HG03064 (cell line): ENCODE results near the gene REXO4.

ENCODE experiments used
- ATAC-seq: cut with Tn5 transposase; IDR thresholded peaks from one replicate; pipeline ENCODE4 v1.9.1; 2021; ENCODE audit warnings: low read depth; ENCODE audit not compliant: unreplicated experiment

Gene REXO4

DNA sequence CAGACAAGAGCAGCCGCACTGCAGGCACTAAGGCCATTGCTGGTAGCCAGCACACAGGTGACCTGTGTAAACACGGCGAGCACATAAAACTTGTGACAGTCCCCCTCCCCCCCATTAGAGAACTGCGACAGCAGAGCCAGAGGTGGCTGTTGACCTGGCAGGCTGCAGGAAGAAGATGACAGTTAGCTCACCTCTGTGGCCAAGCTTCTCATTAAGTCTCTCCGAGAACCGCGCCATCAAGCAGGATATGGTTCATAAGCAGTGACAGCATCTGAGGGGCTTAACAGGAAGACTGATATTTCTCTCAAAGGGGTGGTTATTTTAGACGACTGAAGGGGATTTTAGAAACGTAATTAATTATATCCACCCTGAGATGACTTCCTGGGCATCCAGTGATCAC is 47.1 kb downstream of the REXO4 start:
- ATAC-seq = no peak

DNA sequence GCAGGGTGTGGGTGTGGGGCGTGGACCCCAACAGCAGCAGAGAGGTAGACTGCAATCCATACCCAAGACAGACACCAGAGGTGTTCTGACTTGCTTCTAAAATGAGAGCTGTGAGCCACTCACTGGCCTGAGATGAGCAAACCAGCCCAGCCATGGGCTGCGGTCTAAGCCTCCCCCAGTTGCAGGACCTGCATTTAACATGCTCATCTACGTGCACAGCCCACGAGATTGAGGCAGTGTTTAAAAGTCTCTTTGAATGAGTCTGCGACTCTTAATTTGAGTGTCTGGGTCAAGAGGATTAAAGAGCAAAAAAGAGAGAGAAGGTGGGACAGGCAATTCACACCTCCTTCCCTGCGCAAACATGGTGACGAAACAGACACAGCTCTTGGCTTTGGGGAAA is 47.9 kb downstream of the REXO4 start:
- no peak for ATAC-seq

DNA sequence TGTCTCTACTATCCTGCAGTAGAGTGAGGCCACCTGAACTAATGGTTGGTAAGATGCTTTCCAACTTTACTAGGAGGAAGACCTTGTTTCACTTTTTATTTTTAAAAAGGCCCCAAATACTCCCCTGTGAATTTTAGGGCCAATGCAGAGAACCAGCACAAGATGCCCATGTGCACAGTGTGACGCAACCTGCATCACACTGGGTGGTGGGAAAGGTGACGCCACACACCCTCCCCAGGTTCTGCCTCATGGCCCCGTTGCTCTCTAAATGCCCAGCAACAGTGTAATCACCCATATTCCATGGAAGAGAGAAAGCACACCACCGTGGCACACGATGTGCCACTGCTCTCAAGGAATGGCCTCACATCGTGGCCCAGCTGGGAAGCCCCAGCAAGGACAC is 48.4 kb downstream of the REXO4 start:
- no peak for ATAC-seq

DNA sequence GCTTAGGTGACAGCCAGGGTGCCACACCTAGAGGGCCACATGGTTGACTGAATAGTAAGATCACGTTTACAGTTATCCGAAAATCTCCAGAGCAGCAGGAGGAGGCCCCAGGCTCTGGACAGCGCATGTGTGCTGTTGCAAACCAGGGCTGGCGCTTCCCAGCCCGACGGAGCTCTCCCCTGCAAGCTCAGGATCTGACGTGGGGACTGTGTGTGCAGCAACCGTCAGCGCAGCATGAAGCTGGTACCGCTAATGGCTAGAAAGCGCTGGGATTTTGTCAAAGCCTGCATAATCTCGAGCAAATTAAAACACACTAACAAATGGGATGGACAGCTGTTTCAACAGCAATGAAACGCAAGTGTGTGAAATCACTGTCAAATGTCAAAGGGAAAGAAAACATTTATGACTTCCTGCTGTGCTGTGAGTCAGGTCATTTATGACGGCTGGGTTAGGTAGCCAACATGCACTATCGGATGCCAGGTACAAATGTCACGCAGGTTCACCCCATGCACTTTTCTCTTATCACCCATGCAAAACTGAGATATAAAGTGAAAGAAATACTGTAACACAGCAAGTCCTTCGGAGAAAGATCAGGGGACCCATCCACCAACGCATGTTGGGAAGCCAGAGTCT is 49.4 kb downstream of the REXO4 start:
- no peak for ATAC-seq

DNA sequence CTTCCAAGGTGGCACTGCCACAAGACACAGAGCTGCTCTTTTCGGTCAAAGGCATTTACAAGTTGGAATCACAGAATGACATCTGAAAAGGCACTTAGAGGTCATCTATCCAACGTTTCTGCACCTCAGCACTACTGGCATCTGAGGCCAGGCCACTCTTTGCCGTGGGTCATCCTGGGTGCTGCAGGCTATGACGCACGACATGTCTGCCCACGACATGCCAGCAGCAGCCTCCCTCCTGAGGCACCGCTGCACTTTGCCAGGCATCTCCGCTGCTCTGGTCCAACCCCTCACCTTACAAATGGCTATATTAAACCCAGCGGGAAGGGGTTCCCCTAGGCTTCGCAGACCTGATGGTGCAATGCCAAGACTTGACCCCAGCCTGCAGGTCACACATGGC is 50.0 kb downstream of the REXO4 start:
- no peak for ATAC-seq

DNA sequence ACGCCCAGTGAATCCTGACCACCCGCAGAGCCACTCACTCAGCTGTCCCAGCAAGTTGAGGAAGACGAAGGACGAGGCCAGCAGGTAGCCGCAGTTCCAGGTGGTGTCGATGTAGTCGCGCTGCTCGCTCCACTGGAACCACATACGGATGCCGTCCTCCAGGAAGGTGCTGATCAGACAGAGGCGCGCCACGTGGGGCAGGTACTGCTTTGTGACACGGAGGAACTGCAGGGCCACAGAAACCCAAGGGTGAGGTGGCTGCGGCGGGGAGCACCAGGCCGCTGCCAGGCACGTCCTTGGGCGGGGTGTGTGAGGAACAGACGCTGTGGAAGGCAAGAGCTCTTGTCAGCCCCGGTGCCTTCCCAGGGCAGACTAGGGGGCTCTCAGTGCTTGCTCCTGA is 50.6 kb downstream of the REXO4 start:
- ATAC-seq = no peak

DNA sequence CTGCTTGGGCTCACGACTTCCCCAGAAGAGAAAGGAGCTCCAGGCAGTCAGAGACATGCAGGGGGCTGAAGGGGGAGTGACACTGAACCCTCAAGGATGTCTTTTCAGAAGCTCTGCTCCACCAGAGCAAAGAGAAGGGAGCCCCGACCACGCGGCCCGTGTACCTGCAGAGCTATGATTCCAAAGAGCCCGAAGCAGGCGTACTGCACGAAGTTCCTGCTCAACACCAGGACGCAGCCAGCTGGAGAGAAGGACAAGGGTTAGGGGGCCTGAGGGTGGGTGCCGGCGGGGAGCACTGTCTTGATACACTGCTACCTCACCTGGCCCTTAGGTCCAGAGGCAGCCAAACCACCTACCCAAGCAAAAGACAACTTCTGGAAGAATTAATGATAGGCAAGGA is 51.4 kb downstream of the REXO4 start:
- no peak for ATAC-seq

DNA sequence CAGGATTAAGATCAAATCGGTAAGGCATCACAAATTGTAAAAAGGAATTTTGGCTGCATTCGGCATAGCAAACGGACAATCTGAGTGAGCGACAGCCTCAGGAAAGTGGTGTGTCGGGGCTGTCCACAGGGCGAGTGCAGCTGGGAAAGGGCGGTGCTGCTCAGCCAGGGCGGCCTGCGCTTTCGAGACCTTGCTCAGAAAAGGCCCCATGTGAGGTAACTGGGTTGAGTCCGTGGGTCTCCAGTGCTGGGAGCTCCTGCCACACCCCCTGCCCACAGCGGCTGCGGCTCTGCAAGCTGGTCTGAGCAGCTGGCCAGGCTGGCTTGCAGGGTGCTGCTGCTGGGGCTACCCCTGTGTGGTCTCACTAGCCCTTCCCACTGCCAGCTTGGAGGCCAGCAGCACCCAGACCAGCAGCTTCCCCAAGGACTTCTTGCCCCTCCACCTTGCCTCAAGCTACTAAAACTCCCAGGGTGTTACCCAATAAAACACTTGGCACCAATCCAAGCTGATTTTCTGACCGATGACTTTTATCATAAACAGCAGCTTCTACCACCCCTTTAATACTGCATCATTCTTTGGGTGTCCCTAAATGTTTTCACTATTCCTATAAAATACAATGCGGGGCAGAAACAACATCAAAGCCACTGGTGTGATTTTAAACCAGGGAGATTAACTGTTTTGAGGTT is 55.3 kb downstream of the REXO4 start:
- ATAC-seq = no peak

DNA sequence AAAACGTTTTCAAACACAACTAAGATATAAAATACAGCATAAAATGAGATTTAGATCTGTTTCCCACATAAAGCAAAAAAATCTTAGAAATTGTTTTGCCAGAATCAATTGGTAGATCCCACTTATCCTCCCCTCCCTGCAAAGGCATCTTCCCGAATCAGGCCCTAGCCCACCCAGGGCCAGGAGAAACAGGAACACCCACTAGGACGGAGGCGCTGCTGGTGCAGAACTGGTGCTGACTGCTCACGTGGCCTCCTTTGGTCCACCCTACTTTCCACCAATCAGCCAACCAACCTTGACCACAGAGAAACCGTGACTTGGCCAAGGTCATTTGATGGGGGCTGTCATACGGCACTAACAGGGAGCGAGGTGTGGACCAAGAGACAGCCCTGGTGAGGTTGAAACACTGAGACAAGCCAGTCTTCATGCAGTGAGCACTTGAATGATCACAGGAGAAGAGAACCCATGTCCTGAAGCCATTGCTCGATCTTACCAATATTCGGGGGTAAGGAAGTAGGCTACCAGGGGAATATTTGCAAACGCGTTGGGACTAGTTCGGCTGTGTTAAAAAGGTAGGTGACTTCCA is 56.2 kb downstream of the REXO4 start:
- no peak for ATAC-seq

DNA sequence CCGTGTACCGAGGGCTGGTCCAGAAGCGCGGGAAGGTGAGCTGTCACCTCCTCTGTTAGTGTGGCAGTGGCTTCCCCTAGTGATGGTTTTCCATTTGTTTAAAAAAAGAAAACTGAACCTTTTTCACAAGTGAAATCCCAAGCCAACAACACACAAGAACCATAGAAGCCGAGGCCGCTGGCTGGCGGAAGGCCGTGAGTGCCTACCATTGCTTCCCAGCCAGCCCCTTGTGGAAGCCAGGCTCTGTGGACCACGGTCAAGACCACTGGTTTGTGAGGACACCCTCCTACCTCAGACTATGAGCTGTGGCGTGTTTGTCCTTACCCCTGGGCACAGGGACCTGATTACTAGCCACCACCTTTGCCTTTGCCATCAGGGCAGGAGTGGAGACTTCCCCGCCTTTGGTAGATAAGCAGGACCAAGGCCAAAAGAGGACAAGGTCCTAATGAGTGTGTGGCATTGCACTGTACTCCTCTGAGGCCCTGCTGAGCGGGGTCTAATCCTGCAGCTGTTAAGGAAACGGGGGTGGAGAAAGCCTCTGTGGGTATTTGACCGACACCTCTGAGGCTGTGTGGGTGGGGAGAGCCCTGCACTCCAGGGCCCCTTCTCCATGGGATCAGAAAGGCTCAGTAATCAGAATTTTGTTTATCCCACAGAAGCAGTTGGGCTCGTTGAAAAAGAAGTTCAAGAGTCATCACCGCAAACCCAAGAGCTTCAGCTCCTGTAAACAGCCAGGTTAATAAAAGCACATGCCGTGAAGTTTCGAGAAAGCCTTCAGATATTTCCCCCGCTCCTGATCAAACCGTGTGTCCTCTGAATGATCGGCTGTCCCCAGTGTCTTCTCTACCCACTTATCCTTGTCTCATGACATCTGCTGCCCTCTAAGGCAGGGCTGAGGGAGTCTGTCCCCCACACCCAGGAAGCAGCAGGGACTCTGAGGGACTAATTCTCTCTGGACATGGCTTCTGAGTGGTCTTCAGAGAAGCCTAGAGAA is 57.1 kb downstream of the REXO4 start:
- no peak for ATAC-seq

DNA sequence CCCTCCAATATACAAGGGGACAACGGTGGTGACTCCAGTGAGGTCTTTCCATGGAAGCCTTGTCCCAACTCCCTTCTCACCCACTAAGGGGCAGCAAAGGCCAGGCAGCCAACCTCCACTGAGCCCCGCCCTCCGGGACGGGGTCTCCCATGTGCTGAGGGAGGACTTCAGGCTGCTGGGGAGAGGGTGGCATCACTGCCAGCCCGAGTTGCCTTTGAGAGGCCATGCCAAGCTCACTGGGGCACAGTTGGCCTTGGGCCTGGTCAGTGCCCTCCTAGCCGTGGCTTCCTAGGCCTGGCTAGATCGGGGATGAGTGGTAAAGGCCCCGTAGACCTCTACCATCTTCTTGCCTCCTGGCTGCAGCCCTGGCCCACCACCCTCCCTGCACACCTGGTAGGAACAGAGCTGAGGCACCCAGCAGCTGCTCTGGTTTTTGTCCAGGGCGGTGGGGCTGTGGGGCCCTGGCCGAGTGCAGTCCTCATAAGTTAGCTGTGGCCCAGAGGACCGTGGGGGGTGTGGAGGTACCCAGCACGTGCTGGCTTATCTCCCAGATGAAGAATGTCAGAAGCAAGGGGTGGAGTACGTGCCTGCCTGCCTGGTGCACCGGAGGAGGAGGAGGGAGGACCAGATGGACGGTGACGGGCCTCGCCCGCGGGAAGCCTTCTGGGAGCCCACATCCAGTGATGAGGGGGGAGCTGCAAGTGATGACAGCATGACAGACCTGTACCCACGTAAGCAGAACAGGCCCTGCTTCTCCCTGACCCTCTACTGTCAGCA is 58.2 kb downstream of the REXO4 start:
- no peak for ATAC-seq

DNA sequence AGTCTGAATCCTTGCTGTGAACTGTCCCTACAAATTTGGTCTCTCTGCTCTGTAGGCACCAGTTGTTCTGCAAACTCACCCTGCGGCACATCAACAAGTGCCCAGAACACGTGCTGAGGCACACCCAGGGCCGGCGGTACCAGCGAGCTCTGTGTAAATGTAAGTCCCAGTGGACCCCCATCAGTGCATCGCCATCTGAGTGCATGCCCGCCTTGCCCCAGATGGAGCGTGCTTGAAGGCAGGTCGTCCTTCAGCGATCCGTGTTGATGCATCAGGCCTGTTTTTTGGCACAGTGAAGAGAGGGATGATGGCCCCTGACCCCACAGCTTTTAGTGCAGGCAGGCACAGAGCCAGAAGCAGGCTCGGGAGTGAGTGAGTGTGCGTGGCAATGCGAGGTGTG is 60.2 kb downstream of the REXO4 start:
- ATAC-seq = no peak

DNA sequence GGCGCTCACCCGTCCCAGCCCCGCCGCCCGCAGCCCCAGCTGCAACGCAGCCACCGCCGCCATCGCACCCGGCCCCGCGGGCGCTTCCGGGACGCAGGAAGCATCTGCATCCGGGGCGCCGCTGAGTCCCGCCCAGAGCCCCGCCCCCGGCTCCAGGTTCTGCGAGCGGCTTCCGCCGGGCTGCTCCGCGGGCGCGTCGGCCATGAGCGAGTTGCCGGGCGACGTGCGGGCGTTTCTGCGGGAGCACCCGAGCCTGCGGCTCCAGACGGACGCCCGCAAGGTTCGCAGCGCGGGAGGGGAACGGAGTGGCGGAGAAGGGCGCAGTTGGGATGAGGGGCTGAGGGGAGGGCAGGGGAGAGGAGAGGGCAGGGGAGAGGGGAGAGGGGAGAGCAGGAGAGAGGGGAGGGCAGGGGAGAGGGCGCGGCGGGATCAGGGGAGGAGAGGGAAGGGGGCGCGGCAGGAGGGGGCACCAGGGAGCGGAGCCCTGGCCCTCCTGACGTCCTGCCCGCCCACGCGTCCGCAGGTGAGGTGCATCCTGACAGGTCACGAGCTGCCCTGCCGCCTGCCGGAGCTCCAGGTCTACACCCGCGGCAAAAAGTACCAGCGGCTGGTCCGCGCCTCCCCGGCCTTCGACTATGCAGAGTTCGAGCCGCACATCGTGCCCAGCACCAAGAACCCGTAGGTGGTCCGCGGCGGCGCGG is 61.3 kb downstream of the REXO4 start, which contains the start of the genes SURF1 and SURF2:
TSS of gene SURF1 (minus strand) at position 97 of the 701 bp plus-strand sequence. CDS start at position 63, 34 bp downstream.
TSS of gene SURF2 (plus strand) at position 160 of the 701 bp plus-strand sequence. CDS start at position 203, 43 bp downstream.
- ATAC-seq = no peak
